Progenitor cell of endocrine pancreas (in vitro differentiated cells): Measurements from ENCODE around the gene PPFIA3. TPM values are rescaled to one million over a fixed set of nuclear protein-coding genes. Genes with fewer than 3 reads are reported as not detected.

ENCODE experiments used
- DNase-seq: peaks from one replicate; pipeline ENCODE4 v3.0.0; 2021; ENCODE audit warnings: low spot score; ENCODE audit not compliant: unreplicated experiment
- H3K27ac Mint-ChIP-seq: 2 replicates; pipeline ENCODE4 v1.8.0; 2021; ENCODE audit warnings: mild to moderate bottlenecking, moderate library complexity, mixed read lengths
- H3K27me3 Mint-ChIP-seq: 2 replicates; pipeline ENCODE4 v1.8.0; 2021; ENCODE audit warnings: mixed read lengths
- H3K36me3 Mint-ChIP-seq: 2 replicates; pipeline ENCODE4 v1.8.0; 2022; ENCODE audit warnings: mixed read lengths; ENCODE audit not compliant: insufficient read depth
- H3K4me1 Mint-ChIP-seq: 2 replicates; pipeline ENCODE4 v1.8.0; 2021; ENCODE audit warnings: low read depth, mixed read lengths
- H3K4me3 Mint-ChIP-seq: 2 replicates; pipeline ENCODE4 v1.8.0; 2021; ENCODE audit warnings: low read depth, mild to moderate bottlenecking, moderate library complexity, mixed read lengths
- H3K9me3 Mint-ChIP-seq: 2 replicates; pipeline ENCODE4 v1.8.0; 2021; ENCODE audit warnings: low read depth, mixed read lengths
- total RNA-seq: library from RNA; stranded (reverse); gene quantifications from 2 replicates; pipeline ENCODE4 v1.2.1, GENCODE V29; 2021
- TF ChIP-seq, protein P1 (sequence below): fragments of 200-600 bp; sonication (generic); IDR thresholded peaks from one replicate; pipeline ENCODE4 v1.5.0; 2021; ENCODE audit warnings: antibody characterized with exemption, mild to moderate bottlenecking; ENCODE audit not compliant: unreplicated experiment

Gene PPFIA3
- total RNA-seq, 1 donor from 2014 or later = 6.7 TPM

DNA sequence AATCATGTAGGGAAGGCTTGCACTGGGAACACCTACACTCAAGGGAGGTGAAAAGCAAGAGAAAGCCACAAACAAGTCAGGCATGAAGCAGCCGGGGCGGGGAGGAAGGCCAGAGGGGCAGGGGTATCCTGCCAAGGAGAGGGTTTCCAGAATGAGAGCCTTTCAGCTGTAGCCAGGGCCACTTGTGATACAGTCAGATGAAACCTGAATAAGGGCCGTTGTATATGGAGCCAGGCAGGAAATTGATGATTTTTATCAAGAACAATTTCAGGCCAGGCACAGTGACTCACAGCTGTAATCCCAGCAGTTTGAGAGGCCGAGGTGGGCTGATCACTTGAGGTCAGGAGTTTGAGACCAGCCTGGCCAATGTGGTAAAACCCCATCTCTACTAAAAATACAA is 42.6 kb downstream of the PPFIA3 start:
- H3K27ac Mint-ChIP-seq = no peak overlapping the region
- TF ChIP-seq, protein P1, sequence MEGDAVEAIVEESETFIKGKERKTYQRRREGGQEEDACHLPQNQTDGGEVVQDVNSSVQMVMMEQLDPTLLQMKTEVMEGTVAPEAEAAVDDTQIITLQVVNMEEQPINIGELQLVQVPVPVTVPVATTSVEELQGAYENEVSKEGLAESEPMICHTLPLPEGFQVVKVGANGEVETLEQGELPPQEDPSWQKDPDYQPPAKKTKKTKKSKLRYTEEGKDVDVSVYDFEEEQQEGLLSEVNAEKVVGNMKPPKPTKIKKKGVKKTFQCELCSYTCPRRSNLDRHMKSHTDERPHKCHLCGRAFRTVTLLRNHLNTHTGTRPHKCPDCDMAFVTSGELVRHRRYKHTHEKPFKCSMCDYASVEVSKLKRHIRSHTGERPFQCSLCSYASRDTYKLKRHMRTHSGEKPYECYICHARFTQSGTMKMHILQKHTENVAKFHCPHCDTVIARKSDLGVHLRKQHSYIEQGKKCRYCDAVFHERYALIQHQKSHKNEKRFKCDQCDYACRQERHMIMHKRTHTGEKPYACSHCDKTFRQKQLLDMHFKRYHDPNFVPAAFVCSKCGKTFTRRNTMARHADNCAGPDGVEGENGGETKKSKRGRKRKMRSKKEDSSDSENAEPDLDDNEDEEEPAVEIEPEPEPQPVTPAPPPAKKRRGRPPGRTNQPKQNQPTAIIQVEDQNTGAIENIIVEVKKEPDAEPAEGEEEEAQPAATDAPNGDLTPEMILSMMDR = no peak
- peaks cover 2% of the 10 kb centered on the region for H3K36me3 Mint-ChIP-seq
- H3K9me3 Mint-ChIP-seq = no peaks in the 10 kb centered on the region
- H3K27me3 Mint-ChIP-seq = peaks cover 45% of the 10 kb centered on the region
- H3K4me3 Mint-ChIP-seq = no peak overlapping the region
- DNase-seq = no peak
- H3K4me1 Mint-ChIP-seq = peaks cover 10% of the 10 kb centered on the region

DNA sequence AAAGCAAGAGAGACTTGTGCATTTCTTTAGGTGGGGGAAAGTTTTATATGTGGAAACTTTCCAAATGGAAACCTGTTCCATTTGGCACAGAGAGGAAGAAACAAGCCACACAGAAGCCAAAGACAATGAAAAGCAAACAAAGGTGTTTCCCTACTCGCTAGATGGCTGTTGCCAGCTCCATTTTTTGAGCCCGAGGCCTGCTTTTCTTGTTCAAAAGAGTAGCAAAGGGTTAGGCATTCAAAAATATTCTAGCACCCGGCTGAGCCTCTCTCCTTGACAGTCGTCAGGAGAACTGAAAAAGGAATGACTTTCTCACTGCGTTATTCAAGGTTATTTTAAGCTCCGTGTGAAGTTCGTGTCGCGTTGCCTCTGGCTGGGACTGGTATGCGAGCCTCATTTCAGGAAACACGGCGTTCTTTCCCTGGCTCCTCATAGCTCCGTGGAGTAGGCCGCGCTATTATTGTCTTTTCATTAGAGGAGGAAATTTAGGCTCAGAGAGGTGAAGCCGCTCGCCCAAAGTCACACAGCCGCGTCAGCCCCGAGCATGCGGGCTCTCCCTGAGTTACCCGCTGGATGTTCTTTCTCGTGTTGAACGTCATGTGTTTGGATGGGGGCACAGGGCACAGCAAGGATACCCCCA is 45.9 kb downstream of the PPFIA3 start:
- no peak for DNase-seq
- Mint-ChIP-seq H3K4me3 (no peak overlapping the region), H3K27ac (no peak overlapping the region), H3K27me3 (peaks cover 39% of the 10 kb centered on the region), H3K9me3 (no peaks in the 10 kb centered on the region), H3K36me3 (peaks cover 2% of the 10 kb centered on the region), H3K4me1 (peaks cover 2% of the 10 kb centered on the region)
- TF ChIP-seq, protein P1 = no peak

DNA sequence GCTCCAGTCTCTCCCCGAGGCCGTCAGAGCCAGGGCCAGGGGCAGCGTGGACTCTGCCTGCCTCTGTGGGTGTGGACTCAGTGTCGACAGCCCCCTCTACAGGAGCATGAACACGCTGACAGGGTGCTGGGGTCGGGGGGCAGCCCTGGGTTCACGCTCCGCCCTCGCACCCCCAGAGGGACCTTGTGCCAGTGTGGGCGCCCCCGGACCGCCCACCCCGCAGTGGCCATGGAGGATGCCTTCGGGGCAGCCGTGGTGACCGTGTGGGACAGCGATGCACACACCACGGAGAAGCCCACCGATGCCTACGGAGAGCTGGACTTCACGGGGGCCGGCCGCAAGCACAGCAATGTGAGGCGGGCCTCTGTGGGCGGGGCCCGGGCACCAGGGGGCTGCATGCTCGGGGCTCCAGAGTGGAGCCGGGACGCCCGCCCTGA is 46.5 kb downstream of the PPFIA3 start:
- Mint-ChIP-seq H3K9me3 (no peaks in the 10 kb centered on the region), H3K4me1 (peaks cover 5% of the 10 kb centered on the region), H3K36me3 (peaks cover 1% of the 10 kb centered on the region), H3K27ac (no peak overlapping the region), H3K4me3 (no peak overlapping the region), H3K27me3 (peaks cover 35% of the 10 kb centered on the region)
- no peak for DNase-seq
- TF ChIP-seq, protein P1 = no peak

GRCh38 chr19:49167857-49168409 is 48.6 kb downstream of the PPFIA3 start:
- H3K9me3 Mint-ChIP-seq = no peaks in the 10 kb centered on the region
- H3K27ac Mint-ChIP-seq = no peak overlapping the region
- DNase-seq = no peak
- H3K4me3 Mint-ChIP-seq = no peak overlapping the region
- TF ChIP-seq, protein P1 = no peak
- peaks cover 1% of the 10 kb centered on the region for H3K36me3 Mint-ChIP-seq
- peaks cover 5% of the 10 kb centered on the region for H3K4me1 Mint-ChIP-seq
- peaks cover 37% of the 10 kb centered on the region for H3K27me3 Mint-ChIP-seq

DNA sequence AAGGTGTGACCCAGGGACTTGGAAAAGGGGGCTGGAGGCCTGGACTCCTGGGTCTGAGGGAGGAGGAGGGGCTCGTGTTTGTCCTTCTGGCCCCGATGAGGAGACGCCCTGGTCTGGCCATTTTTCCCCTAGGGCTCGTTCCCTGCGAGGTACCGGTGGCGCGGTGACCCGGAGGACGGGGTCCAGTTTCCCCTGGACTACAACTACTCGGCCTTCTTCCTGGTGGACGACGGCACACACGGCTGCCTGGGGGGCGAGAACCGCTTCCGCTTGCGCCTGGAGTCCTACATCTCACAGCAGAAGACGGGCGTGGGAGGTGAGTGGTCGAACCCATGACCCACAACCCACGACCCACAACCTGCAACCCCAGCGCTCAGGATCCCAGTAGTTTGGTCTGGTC is 49.1 kb downstream of the PPFIA3 start:
- Mint-ChIP-seq H3K27ac (no peak overlapping the region), H3K27me3 (peaks cover 37% of the 10 kb centered on the region), H3K36me3 (peaks cover 1% of the 10 kb centered on the region), H3K4me1 (peaks cover 5% of the 10 kb centered on the region), H3K4me3 (no peak overlapping the region), H3K9me3 (no peaks in the 10 kb centered on the region)
- TF ChIP-seq, protein P1 = no peak
- no peak for DNase-seq
